GM19467 (cell line): ENCODE data around the gene ARHGAP4.

Experiments
- ATAC-seq: cut with Tn5 transposase; IDR thresholded peaks from one replicate; pipeline ENCODE4 v1.9.1; 2021; ENCODE audit warnings: mild to moderate bottlenecking, moderate library complexity; ENCODE audit not compliant: unreplicated experiment

The ARHGAP4 gene

GRCh38 chrX:153884136-153884535 lies 41.9 kb downstream of the ARHGAP4 start:
- no peak for ATAC-seq

- no peak for ATAC-seq
These were observed 42.8 kb downstream of the ARHGAP4 start for GRCh38 chrX:153883163-153883843.

GRCh38 chrX:153882557-153882956 lies 43.5 kb downstream of the ARHGAP4 start:
- no peak for ATAC-seq

GRCh38 chrX:153882086-153882498 lies 44.0 kb downstream of the ARHGAP4 start:
- ATAC-seq, result no peak

- no peak for ATAC-seq
These were observed 44.8 kb downstream of the ARHGAP4 start for GRCh38 chrX:153881281-153881680.

- no peak for ATAC-seq
These were observed 45.6 kb downstream of the ARHGAP4 start for GRCh38 chrX:153880440-153880815.

DNA sequence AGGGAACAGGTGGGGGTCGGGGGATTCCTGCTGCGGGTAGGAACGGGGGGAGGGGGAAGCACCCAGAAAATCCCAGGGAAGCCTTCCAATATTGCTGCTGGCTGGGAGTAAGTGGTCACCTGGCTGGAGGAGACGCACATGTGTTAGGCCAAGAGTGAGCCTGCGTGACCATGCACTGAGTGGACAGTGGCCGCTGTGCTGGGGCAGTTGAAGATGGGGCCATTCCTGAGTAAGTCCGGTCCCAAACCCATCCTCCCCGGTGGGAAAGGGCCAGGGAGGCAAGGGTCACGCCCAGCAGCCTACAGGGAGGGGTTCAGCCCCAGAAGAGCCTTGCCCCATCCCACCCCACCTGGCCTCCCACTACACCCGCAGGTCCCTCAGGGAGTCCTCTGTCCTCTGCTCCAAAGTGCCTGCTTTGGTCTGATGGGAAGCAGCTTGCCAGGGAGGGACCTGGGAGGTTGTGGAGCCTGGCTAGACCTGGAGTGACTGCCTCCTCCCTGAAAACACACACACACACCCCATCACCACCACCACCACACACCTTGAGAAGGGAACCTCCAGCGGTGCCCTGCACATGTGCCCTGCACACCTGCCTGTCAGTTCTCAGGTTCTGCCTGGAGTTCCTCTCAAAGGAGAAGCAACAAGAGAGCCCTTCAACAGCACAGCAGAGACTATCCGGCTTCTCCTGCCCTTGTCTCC lies 46.2 kb downstream of the ARHGAP4 start:
- no peak for ATAC-seq

DNA sequence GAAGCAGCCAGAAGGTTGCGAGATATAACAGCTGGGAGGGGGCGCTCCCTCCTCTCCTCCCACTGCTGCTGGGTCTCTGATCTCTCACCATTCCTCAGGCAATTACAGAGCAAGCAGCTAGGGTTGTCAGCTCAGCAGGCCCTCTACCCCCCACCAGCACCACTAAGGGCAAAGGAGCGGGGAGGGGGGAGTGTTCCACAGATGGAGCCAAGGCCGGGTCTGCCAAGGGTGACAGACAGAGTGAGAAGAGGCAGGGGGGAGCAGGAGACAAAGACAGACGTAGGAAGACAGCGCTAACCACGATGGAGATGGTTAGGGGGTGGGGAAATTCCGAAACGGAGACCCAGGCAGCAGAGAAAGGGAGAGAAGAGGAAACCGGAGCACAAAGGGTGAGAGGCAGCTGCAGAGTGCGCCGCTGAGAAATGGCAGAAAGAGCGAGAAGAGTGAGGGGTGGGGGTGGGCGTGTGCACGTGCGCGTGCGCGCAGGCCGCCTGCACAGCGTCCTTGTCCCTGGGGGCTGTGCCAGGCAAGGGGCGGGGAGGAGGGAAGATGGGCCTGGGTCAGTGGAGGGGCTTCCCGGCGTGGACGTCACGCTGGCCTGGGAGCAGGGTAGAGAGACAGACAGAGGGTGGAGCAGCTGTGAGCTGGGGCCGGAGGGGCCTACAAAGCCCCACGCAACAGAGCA lies 47.0 kb downstream of the ARHGAP4 start:
- ATAC-seq, result no peak

GRCh38 chrX:153878345-153878744 lies 47.7 kb downstream of the ARHGAP4 start:
- ATAC-seq, result no peak

GRCh38 chrX:153877571-153878261 lies 48.3 kb downstream of the ARHGAP4 start:
- no peak for ATAC-seq

- no peak for ATAC-seq
These were observed 50.0 kb downstream of the ARHGAP4 start for GRCh38 chrX:153876112-153876491.

- ATAC-seq, result no peak
These were observed 50.5 kb downstream of the ARHGAP4 start for GRCh38 chrX:153875391-153876111.

GRCh38 chrX:153874366-153875125 lies 51.5 kb downstream of the ARHGAP4 start:
- no peak for ATAC-seq

GRCh38 chrX:153874085-153874365 lies 52.0 kb downstream of the ARHGAP4 start:
- no peak for ATAC-seq

DNA sequence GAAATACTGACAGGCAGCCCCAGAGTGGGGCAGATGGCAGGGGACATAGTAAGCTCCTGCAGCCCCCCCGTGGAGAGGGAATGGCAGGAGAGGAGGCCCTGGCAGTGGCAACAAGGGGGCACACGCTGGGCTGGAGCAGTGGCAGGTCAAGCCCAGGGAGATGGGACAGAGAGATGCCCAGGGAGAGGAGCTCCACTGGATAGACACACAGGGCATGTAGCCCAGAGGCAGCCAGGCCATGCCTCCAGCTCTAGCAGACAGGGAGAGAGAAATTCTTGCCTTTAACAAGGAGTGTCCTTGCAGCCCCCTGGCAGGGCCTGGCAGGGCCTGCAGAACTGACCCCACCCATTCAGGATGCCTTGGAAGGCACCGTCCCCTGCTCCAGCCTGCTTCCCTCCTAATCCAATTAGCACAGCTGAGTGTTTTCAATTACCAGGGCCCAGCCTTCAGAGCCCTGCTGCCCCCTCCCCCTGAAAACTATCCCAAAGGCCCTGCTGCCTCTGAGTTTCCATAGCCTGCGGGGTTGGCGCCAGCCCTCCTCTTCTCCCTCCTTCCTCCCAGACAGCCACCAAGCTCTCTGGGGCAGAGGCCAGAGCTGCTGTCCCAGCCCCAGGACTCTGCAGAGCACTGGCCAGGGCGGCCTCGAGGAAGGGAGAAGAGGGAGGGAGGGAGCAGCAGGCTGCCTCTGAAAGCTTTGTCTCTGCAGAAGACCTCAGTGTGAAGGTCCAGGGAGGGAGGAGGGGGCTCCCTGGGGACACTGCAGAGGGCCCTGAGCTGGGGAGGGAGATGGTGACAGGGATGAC lies 52.6 kb downstream of the ARHGAP4 start:
- ATAC-seq, result no peak

DNA sequence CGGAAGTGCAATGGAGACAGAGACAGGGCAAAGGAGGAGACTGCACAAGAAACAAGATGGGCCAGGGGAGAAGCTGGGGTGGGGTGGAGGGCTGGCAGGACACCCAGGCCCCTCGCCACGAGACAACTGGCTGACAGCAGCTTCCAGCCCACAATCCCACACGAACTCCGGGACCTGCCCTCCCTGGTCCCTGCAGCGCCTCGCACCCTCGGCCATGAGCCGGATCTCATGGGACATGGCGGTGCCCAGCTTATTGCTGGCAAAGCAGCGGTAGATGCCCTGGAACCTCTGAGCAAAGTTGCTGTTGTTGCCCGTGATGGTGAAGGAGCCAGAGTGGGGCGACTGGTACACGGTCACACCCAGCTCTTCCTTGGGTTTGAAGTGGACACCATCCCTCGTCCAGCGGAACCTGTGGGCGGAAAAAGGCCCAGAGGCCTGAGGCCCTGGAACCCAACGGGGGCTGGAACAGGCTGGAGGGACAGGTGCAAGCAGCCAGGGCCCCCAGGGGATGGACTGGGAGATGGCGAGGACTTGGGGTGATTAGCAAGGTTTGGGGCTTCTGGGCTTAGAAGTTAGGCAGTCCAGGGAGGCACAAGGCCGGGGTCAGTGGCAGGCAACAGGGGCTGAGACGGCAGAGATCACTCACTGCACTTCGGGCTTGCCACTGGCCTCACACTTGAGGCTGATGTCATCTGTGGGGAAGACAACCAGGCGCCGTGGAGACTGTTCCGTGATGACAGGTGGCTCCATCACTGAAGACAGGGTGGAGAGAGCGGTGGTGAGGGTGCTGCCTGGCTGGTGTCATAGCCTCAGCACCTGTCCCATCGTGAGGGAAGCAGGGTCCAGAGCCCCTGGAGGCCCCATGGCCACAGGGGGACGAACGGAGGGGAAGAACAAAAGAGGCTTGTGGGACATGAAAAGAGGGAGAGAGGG lies 53.9 kb downstream of the ARHGAP4 start:
- no peak for ATAC-seq

DNA sequence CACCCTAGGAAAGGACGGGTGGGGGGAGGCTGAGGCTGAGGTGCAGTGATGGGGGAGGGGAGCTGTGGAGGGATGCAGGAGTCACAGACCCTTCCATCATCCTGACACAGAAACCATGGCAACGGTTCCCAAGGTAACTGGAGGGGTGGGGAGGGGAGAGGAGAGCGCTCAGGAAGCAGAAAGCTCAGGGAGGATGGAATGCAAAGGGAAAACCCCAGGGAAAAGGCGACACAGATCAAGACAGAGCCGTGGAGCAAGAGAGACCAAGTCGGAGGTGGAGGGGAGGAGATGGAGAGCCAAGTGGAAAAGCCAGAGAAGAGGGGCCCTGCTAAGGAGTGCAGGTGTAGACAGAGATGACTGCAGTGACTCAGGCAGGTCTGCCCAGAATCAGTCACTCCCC lies 54.6 kb downstream of the ARHGAP4 start:
- no peak for ATAC-seq

- no peak for ATAC-seq
These were observed 55.2 kb downstream of the ARHGAP4 start for GRCh38 chrX:153870791-153871360.
